KOPT-K1 (cell line): ENCODE results near the gene SPATA32.
"Not testable (repeated sequence)": the region's sequence is repeated elsewhere in the genome, so short reads cannot be mapped to it uniquely, and the experiment has no call there.

Source experiments
- H3K27ac ChIP-seq: fragments of 200-600 bp; sonication (generic); 2 replicates; pipeline ENCODE4 v1.5.1; 2016; ENCODE audit warnings: antibody characterized with exemption, mild to moderate bottlenecking, low read depth, low read length; ENCODE audit not compliant: poor library complexity, severe bottlenecking
- H3K36me3 ChIP-seq: fragments of 200-600 bp; sonication (generic); 2 replicates; pipeline ENCODE4 v1.5.1; 2017; ENCODE audit warnings: antibody characterized with exemption, mild to moderate bottlenecking, low read length, moderate library complexity; ENCODE audit not compliant: insufficient read depth
- H3K9me3 ChIP-seq: fragments of 200-600 bp; sonication (generic); 2 replicates; pipeline ENCODE4 v1.5.1; 2017; ENCODE audit warnings: antibody characterized with exemption, low read length, mild to moderate bottlenecking; ENCODE audit not compliant: insufficient read depth, poor library complexity, severe bottlenecking

SPATA32 gene

GRCh38 chr17:45266372-45266926 lies 4.6 kb upstream of the SPATA32 start:
- H3K27ac ChIP-seq = no peak overlapping the region
- H3K9me3 ChIP-seq = no peaks in the 10 kb centered on the region
- H3K36me3 ChIP-seq = peaks cover 99% of the 10 kb centered on the region

GRCh38 chr17:45265821-45266220 lies 3.9 kb upstream of the SPATA32 start:
- Histone ChIP-seq H3K36me3 (peaks cover 98% of the 10 kb centered on the region), H3K27ac (no peak overlapping the region), H3K9me3 (no peaks in the 10 kb centered on the region)

- peaks cover 90% of the 10 kb centered on the region for H3K36me3 ChIP-seq
These were observed 3.1 kb upstream of the SPATA32 start for GRCh38 chr17:45264988-45265387.

GRCh38 chr17:45264430-45264829 lies 2.5 kb upstream of the SPATA32 start:
- H3K27ac ChIP-seq = no peak overlapping the region
- no peaks in the 10 kb centered on the region for H3K9me3 ChIP-seq
- peaks cover 84% of the 10 kb centered on the region for H3K36me3 ChIP-seq

More at GRCh38 chr17:45264988-45265387, 3.1 kb upstream of the SPATA32 start:
- Histone ChIP-seq H3K9me3 (no peaks in the 10 kb centered on the region), H3K27ac (no peak overlapping the region)

GRCh38 chr17:45263477-45263860 lies 1.6 kb upstream of the SPATA32 start:
- Histone ChIP-seq H3K9me3 (no peaks in the 10 kb centered on the region), H3K27ac (no peak overlapping the region), H3K36me3 (peaks cover 75% of the 10 kb centered on the region)

GRCh38 chr17:45262516-45263476 lies 902 bp upstream of the SPATA32 start:
- Histone ChIP-seq H3K27ac (no peak overlapping the region), H3K9me3 (no peaks in the 10 kb centered on the region), H3K36me3 (peaks cover 68% of the 10 kb centered on the region)

GRCh38 chr17:45260204-45260783 lies 1.6 kb downstream of the SPATA32 start:
- Histone ChIP-seq H3K36me3 (peaks cover 43% of the 10 kb centered on the region), H3K27ac (no peak overlapping the region), H3K9me3 (no peaks in the 10 kb centered on the region)

- Histone ChIP-seq H3K36me3 (peaks cover 30% of the 10 kb centered on the region), H3K27ac (no peak overlapping the region), H3K9me3 (no peaks in the 10 kb centered on the region)
These were observed 2.9 kb downstream of the SPATA32 start for GRCh38 chr17:45258981-45259380.

GRCh38 chr17:45257115-45257514 lies 4.8 kb downstream of the SPATA32 start:
- H3K9me3 ChIP-seq = no peaks in the 10 kb centered on the region
- peaks cover 11% of the 10 kb centered on the region for H3K36me3 ChIP-seq
- H3K27ac ChIP-seq = no peak overlapping the region

- H3K27ac ChIP-seq = peak overlapping the region; percentile 37
- H3K9me3 ChIP-seq = no peaks in the 10 kb centered on the region
- peaks cover 10% of the 10 kb centered on the region; the same call in 1 of the 2 replicates for H3K36me3 ChIP-seq
These were observed 5.6 kb downstream of the SPATA32 start for GRCh38 chr17:45256114-45256966.

- Histone ChIP-seq H3K36me3 (peaks cover 17% of the 10 kb centered on the region), H3K9me3 (no peaks in the 10 kb centered on the region), H3K27ac (peak overlapping the region; percentile 37)
These were observed 6.5 kb downstream of the SPATA32 start for GRCh38 chr17:45255358-45255757.

- peak overlapping the region; percentile 20 for H3K27ac ChIP-seq
These were observed 8.0 kb downstream of the SPATA32 start for GRCh38 chr17:45253879-45254278.

GRCh38 chr17:45253237-45253636 lies 8.7 kb downstream of the SPATA32 start:
- not testable (repeated sequence) for H3K9me3 ChIP-seq
- Histone ChIP-seq H3K36me3 (peaks cover 27% of the 10 kb centered on the region), H3K27ac (peak overlapping the region; percentile 27)

More at GRCh38 chr17:45253879-45254278, 8.0 kb downstream of the SPATA32 start:
- Histone ChIP-seq H3K9me3 (no peaks in the 10 kb centered on the region), H3K36me3 (peaks cover 27% of the 10 kb centered on the region)

GRCh38 chr17:45251931-45252330 lies 10.0 kb downstream of the SPATA32 start:
- Histone ChIP-seq H3K27ac (no peak overlapping the region), H3K36me3 (peaks cover 27% of the 10 kb centered on the region), H3K9me3 (no peaks in the 10 kb centered on the region)
